HG02938 (cell line): ENCODE results near the gene POFUT2.

ENCODE experiments used
- ATAC-seq: cut with Tn5 transposase; IDR thresholded peaks from one replicate; pipeline ENCODE4 v1.9.1; 2021; ENCODE audit warnings: mild to moderate bottlenecking, moderate library complexity; ENCODE audit not compliant: unreplicated experiment

Gene POFUT2

GRCh38 chr21:45251635-45252447 is 35.9 kb downstream of the POFUT2 start:
- no peak for ATAC-seq

- no peak for ATAC-seq
Observed at GRCh38 chr21:45250914-45251634, 36.6 kb downstream of the POFUT2 start.

GRCh38 chr21:45250272-45250671 is 37.4 kb downstream of the POFUT2 start:
- no peak for ATAC-seq

GRCh38 chr21:45249626-45250025 is 38.1 kb downstream of the POFUT2 start:
- ATAC-seq = no peak

GRCh38 chr21:45248893-45249381 is 38.8 kb downstream of the POFUT2 start:
- ATAC-seq = no peak

- ATAC-seq = no peak
Observed at GRCh38 chr21:45248301-45248892, 39.3 kb downstream of the POFUT2 start.

- ATAC-seq = no peak
Observed at GRCh38 chr21:45246386-45247320, 41.0 kb downstream of the POFUT2 start.

- no peak for ATAC-seq
Observed at GRCh38 chr21:45244799-45245340, 42.8 kb downstream of the POFUT2 start.

- ATAC-seq = no peak
Observed at GRCh38 chr21:45243603-45244002, 44.1 kb downstream of the POFUT2 start.

GRCh38 chr21:45241357-45241756 is 46.3 kb downstream of the POFUT2 start:
- no peak for ATAC-seq

GRCh38 chr21:45237401-45237800 is 50.3 kb downstream of the POFUT2 start:
- ATAC-seq = no peak

GRCh38 chr21:45236481-45236880 is 51.2 kb downstream of the POFUT2 start:
- no peak for ATAC-seq

- no peak for ATAC-seq
Observed at GRCh38 chr21:45235488-45235887, 52.2 kb downstream of the POFUT2 start.

- no peak for ATAC-seq
Observed at GRCh38 chr21:45234965-45235364, 52.7 kb downstream of the POFUT2 start.

GRCh38 chr21:45234127-45234526 is 53.6 kb downstream of the POFUT2 start:
- ATAC-seq = no peak

GRCh38 chr21:45231705-45232104 is 56.0 kb downstream of the POFUT2 start:
- no peak for ATAC-seq

- ATAC-seq = no peak
Observed at GRCh38 chr21:45228656-45229240, 58.9 kb downstream of the POFUT2 start.

- ATAC-seq = no peak
Observed at GRCh38 chr21:45228171-45228641, 59.5 kb downstream of the POFUT2 start.

GRCh38 chr21:45227735-45228134 is 60.0 kb downstream of the POFUT2 start:
- ATAC-seq = no peak
